Keratinocyte (primary cell): ENCODE data around the gene GABARAPL1.

Source experiments
- EZH2 ChIP-seq: IDR thresholded peaks from one replicate; pipeline ENCODE4 v1.6.1; 2012; ENCODE audit warnings: inconsistent platforms, mild to moderate bottlenecking, low read length, moderate library complexity
- TF ChIP-seq, protein P1 (sequence below), 3 experiments: IDR thresholded peaks in 1 of 3; conservative IDR thresholded peaks in 1 of 3; optimal IDR thresholded peaks in 1 of 3; 2 replicates in 2 of 3; 3 replicates in 1 of 3; pipeline versions ENCODE3 to v1.5.1; 2011; ENCODE audit warnings: low read length in 3 of 3, mild to moderate bottlenecking in 3 of 3, moderate library complexity in 2 of 3, control low read depth in 1 of 3, inconsistent platforms in 1 of 3; ENCODE audit not compliant: insufficient read depth in 2 of 3; ENCODE audit errors: extremely low read depth in 1 of 3

- TF ChIP-seq, protein P1, sequence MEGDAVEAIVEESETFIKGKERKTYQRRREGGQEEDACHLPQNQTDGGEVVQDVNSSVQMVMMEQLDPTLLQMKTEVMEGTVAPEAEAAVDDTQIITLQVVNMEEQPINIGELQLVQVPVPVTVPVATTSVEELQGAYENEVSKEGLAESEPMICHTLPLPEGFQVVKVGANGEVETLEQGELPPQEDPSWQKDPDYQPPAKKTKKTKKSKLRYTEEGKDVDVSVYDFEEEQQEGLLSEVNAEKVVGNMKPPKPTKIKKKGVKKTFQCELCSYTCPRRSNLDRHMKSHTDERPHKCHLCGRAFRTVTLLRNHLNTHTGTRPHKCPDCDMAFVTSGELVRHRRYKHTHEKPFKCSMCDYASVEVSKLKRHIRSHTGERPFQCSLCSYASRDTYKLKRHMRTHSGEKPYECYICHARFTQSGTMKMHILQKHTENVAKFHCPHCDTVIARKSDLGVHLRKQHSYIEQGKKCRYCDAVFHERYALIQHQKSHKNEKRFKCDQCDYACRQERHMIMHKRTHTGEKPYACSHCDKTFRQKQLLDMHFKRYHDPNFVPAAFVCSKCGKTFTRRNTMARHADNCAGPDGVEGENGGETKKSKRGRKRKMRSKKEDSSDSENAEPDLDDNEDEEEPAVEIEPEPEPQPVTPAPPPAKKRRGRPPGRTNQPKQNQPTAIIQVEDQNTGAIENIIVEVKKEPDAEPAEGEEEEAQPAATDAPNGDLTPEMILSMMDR (optimal IDR thresholded peaks at IDR 0.05 in 1 of 3, IDR thresholded peaks at IDR 0.05 in 1 of 3, conservative IDR thresholded peaks at IDR 0.05 in 1 of 3; ENCODE audit: extremely low read depth in 1 of 3, insufficient read depth in 2 of 3, low read length in 3 of 3), result no peak
- TF ChIP-seq EZH2, result no peak
These were observed 5.3 kb downstream of the GABARAPL1 start for GRCh38 chr12:10218021-10218420.
